Erythroblast (primary cell): ENCODE data around the gene ENHO.
"Not testable (repeated sequence)": the region's sequence is repeated elsewhere in the genome, so short reads cannot be mapped to it uniquely, and the experiment has no call there.

Experiments used
- DNase-seq, 2 experiments: peaks; one replicate each; lab custom pipeline; 2025; lab: John Stamatoyannopoulos, UW
- GATA1 ChIP-seq: IDR thresholded peaks from 2 replicates; pipeline ENCODE4 v1.6.1; 2011; ENCODE audit warnings: low read depth, mild to moderate bottlenecking, control low read depth, low read length, moderate library complexity
- POLR2A ChIP-seq: IDR thresholded peaks from 2 replicates; pipeline ENCODE4 v1.6.1; 2011; ENCODE audit warnings: mild to moderate bottlenecking, low read length

Gene ENHO

DNA sequence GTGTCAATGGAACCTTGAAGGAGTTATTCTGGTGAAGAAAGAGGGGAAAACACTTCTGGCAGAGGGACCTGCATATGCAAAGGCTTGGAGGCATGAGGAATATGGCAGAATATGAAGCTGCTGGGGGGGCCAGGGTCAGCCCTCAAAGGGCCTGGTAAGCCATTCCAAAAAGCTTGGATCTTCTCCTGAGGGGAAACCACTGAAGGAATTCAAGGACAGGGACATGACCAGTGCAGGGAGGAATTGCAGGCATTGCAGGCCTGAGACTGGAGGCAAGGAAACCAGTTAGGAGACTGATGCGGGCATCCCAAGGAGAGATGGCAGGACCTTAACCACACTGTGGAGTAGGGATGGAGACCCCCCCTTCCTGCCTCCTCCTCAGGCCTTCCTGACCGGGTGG is 21.4 kb downstream of the ENHO start:
- DNase-seq, result no peak
- TF ChIP-seq GATA1 (no peak), POLR2A (no peak)

DNA sequence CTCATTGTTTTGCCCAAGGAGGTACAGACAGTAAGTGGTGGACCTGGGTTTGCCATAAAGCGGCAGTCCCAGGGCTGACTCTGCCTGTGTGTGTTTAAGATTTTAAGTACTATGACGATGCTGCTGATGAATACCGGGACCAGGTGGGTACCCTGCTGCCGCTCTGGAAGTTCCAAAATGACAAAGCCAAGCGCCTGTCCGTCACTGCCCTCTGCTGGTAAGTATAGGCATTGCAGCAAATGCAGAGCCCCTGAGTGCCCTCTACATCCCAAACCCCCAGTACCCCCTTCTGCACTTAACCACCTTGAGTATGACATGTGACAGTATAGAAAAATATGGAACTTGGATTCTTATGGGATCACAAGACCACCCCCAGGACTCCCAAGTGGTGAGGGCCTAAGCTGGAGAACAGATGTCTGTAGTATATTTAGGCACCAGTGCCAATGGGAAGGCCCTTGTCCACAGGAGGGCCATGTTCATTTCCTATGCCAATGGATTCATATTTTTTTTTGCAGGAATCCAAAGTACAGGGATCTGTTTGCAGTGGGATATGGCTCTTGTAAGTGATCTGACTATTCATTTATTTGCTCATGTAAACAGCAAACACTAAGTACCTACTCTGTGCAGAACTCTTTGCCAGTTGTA is 22.0 kb downstream of the ENHO start:
- peak; percentile 42 to 74 for DNase-seq
- TF ChIP-seq POLR2A, result no peak
- TF ChIP-seq GATA1, result no peak

DNA sequence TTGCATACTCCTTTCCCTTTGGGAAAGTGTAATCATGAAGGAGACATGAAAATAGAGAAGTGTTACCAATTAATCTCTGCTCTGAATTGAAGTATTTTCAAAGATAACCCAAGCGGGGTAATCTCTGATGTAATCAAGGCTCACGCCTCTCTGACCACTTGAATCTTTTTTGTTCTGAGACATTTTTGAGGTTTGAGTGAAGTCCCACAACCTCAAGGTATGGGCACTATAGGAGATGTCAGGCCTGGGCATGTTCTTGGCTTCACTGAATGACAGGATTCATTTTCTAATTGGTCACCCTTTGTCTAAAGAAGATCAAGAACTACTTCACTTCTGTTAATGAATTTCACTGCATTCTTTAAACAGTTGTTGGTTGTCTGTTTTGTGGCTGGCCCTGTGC is 23.7 kb downstream of the ENHO start:
- DNase-seq, result no peak

DNA sequence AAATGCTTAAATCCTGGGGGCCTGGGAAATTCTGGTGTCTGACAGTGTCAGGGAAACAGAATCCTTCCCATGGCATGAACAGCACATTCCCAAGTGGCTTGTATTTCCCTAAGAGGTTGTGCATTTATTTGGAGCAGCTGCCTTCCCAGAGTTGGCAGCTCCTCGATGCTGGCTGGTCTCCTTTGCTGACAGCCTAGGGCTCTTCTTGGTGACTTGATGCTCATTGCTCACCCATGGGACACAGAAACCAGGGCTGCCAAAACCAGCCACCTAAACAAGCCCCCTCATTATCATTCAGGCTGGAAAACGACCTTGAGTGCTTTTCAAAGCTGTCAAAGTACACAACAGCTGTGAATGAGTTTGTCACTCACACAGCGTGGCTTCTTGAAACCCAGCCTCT is 24.2 kb downstream of the ENHO start:
- DNase-seq, result no peak
- TF ChIP-seq POLR2A, result no peak
- TF ChIP-seq GATA1, result no peak

More for the DNA sequence above, 23.7 kb downstream of the ENHO start:
- no peak for TF ChIP-seq GATA1
- TF ChIP-seq POLR2A, result no peak

DNA sequence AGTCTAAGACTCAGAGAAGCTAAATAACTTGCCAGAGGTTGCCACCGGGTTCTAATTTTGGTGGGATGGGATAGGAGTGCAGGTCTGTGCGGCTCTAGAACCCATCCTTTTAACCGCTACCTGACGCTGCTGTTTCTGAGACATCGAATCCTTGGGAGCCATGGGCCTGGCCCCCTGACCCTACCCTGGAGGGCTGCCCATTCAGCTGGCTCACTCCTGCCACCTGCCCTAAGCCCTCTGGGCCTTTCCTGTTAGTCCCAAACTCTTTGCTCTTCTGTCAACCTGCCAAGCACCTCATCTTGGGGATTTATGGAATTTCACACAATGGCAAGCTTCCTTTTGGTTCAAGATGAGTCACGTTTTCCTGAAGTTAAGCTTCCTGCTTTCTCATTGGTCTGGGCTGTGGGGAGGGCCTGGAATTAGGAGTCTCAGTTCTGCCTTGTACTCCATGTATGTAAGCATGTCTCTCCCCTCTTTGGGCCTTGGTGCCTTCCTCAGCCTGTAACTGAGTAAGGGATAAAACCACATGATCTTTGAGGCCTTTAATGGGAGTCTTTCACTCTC is 26.6 kb downstream of the ENHO start:
- TF ChIP-seq GATA1 (no peak), POLR2A (no peak)
- DNase-seq, result no peak

DNA sequence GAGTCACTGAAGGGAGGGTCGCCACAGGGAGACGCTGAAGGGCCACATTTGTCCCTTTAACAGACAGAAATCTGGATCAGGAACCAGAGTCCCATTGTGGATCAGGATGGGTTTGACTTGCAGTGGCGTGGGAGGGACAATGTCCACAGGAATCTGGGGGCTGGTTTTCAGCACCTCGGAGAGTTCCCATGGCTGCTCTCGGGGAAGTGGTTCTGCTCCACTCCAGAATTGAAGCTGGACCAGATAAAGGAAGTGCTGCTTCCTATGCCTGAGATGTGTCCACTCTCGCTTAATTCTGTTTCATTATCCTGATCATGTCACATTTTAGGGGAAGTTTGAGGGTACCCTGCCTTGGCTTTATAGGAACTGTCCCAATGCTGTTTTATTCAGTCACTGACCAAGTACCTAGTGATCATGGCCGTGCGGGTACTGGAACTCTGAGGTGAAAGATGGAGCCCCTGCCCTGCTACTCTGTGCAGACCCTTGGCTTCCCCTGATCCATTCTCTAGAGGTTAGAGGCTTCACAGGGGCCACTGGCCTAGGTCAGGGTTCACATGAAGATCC is 28.7 kb downstream of the ENHO start:
- DNase-seq, result peak; percentile 39 to 52
- TF ChIP-seq POLR2A (no peak), GATA1 (no peak)

DNA sequence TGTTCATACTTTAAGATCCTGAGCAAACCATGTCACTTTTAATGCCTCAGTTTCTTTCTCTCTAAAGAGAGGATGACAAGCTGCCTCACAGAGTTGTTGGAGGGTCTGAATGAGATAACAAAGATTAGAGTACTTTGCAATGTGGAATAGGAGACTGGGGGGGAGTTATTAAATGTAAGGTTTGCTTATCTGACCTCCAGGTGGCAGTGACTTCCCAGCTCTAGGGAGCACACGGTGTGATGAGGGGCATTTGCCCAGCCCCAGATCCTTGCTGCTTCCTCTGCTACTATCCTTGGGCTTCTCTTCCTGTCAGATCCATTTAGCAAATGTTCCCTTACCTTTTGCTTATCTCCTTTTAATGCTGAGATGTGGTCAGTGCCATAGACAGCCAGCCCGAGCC is 30.7 kb downstream of the ENHO start:
- DNase-seq, result no peak
- TF ChIP-seq POLR2A (no peak), GATA1 (no peak)

DNA sequence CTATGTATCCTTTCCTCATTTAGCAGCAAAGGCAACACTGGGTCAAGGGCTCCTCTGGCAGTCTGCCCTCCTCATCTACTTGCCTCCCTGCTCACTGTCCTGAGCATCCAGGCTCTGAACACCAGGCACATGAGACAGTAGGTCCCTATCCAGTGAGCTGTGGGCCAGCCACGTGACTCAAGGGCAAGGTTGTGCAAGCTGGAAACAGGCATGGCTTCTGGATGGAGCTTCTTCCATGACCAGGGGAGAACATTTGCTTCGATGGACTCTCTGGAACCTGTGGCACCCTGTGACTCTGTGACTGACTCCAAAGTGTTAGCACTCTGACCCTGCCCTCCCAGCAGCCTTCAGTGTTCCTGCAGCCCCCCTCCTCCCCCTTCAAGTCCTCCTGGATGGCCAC is 31.2 kb downstream of the ENHO start:
- DNase-seq, result no peak
- TF ChIP-seq GATA1 (no peak), POLR2A (no peak)

DNA sequence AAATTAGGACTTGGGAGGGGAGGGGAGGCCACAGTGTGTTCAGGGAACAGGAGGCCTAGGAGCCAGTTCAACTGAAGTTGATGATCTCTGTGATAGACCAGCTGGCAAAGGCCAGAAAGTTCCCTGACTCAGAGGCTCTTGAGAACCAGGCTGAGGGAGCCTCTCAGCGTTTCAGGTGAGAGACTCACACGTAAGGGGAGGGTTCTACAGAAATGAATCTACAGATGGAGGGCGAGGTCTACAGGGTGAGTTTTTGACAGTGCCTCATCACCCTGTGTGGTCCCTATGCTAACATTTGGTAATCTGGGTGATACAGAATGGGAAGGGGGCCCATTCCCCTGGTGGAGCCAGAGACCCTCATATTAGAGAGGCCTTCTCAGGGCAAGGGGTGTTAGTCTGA is 32.0 kb downstream of the ENHO start:
- no peak for TF ChIP-seq GATA1
- TF ChIP-seq POLR2A, result no peak
- DNase-seq, result no peak

DNA sequence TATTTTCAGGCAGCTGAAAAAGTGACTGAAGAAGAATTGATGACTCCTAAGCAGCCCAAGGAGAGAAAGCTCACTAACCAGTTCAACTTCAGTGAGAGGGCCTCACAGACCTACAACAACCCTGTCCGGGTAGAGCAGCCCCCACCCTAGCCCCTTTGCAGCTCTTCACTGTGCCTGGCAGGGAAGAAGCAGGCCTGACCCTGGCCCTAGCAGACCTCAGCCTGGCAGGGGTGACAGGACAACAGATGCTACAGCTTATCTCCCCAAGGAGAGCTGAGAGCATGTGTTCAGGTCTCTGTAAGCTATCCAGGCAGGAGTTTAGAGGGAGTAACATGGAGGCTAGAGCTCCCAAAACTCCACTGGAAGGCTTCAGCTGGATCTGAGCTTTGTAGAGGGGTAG is 32.4 kb downstream of the ENHO start:
- no peak for DNase-seq
- TF ChIP-seq GATA1, result no peak
- no peak for TF ChIP-seq POLR2A

DNA sequence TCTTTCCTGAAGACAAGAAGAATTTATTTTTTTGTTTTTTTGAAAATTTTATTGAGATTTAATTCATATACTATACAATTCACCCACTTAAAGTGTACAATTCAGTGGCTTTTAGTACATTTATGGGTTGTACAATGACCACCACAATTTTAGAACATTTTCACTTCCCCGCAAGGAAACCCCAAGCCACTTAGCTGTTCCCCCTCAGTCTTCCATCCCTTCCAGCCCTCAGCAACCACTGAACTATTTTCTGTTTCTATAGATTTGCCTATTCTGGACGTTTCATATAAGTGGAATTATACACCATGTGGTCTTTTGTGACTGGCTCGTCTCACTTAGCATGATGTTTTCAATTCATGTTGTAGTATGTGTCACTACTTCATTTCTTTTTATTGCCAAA is 36.2 kb downstream of the ENHO start:
- no peak for TF ChIP-seq GATA1
- TF ChIP-seq POLR2A, result no peak
- DNase-seq, result no peak

DNA sequence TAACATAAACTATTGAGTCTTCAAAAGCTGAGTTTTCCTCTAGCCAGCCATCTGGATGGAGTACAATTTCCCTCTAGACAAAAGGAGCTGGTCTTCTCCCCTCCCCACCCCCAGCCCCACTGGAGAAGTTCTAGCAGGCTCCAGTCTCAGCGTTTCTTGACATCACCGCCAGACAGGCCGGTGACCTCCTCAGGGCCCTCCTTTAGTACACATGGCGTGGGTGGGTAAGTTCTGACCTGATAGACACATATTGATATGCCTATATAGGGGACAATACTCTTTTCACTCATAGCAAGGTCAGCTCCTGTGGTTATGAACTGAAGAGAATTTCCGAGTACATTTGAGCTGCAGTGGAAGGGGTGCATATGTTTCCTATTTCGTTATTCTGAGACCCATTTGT is 37.0 kb downstream of the ENHO start:
- DNase-seq, result no peak
- TF ChIP-seq GATA1 (no peak), POLR2A (no peak)

DNA sequence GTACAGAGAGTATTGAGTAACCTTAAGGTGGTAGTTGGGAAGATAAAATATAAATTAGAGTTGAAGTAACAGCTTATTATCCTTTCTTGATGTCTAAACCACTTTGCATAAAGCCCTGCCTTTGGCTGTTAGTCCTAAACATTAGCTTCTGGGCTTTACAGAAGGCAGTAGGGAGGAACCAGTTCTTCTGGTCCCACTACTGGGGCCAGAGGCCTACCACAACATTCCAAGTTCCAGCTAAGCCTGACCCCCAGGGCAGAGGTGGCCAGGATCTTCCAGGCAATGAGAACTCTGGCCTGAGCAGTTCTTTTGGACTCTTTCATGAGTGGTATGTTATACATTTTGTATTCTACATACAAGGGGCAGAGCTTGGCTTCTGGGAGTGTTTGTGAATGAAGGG is 38.1 kb downstream of the ENHO start:
- no peak for TF ChIP-seq GATA1
- TF ChIP-seq POLR2A, result no peak
- DNase-seq, result no peak

DNA sequence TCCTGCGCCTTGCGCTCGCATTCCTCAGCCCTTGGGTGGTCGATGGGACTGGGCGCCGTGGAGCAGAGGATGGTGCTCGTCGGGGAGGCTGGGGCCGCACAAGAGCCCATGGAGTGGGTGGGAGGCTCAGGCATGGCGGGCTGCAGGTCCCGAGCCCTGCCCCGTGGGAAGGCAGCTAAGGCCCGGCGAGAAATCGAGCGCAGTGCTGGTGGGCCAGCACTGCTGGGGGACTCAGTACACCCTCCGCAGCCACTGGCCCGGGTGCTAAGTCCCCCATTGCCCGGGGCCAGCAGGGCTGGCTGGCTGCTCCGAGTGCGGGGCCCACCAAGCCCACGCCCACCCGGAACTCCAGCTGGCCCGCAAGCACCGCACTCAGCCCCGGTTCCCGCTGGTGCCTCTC is 40.0 kb downstream of the ENHO start:
- DNase-seq, result not testable (repeated sequence)

DNA sequence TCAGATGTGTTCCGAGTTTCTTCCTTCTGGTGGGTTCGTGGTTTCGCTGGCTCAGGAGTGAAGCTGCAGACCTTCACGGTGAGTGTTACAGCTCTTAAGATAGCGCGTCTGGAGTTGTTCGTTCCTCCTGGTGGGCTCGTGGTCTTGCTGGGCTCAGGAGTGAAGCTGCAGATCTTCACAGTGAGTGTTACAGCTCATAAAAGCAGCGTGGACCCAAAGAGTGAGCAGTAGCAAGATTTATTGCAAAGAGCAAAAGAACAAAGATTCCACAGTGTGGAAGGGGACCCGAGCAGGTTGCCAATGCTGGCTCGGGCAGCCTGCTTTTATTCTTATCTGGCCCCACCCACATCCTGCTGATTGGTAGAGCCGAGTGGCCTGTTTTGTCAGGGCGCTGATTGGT is 41.2 kb downstream of the ENHO start:
- not testable (repeated sequence) for DNase-seq

DNA sequence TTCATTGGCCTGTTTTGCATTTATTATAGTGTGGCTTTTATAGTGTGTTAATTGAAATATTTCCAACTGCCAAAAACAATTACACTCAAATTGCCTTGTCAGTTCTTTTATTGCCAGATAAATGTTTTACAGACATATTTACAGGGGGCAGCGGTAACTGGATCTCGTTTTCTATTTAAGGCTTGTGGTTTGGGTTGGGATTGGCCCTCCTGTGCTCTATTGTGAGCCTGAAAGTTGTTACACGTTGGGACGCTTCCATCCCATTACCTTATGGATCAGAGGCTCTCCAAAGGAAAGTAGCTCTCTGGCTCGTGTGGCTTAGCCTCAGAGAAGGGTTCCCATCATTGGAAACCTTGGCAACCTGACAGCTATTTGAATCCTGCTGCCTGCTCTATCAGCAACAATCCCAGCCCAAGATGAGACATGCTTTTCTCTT is 43.3 kb downstream of the ENHO start:
- no peak for DNase-seq
- TF ChIP-seq GATA1 (no peak), POLR2A (no peak)
